Testis (tissue), 5 donors: ENCODE data around the gene OPN1LW. TPM values are rescaled to one million over a fixed set of nuclear protein-coding genes. Genes with fewer than 3 reads are reported as not detected.
A peak's percentile ranks its signal among the peaks of the same experiment; 100 is the strongest.
"Not testable (repeated sequence)": the region's sequence is repeated elsewhere in the genome, so short reads cannot be mapped to it uniquely, and the experiment has no call there.

Experiments
- DNase-seq: peaks from one replicate; pipeline ENCODE4 v3.0.0-alpha.2; 2019
- H3K27ac ChIP-seq, 2 donors: fragments of 200-600 bp; sonication (generic); one replicate each; pipeline ENCODE4 v1.5.1; 2019
- H3K27me3 ChIP-seq: fragments of 200-600 bp; sonication (generic); one replicate; pipeline ENCODE4 v1.5.1; 2019
- H3K36me3 ChIP-seq: fragments of 200-600 bp; sonication (generic); one replicate; pipeline ENCODE4 v1.5.1; 2017; ENCODE audit warnings: low read depth; ENCODE audit errors: missing control alignments
- H3K4me1 ChIP-seq: fragments of 200-600 bp; sonication (generic); one replicate; pipeline ENCODE4 v1.5.1; 2019
- H3K4me3 ChIP-seq, 2 donors: fragments of 200-600 bp; sonication (generic); one replicate each; pipeline ENCODE4 v1.5.1; 2017 to 2019
- H3K9me3 ChIP-seq: fragments of 200-600 bp; sonication (generic); one replicate; pipeline ENCODE4 v1.5.1; 2017
- CTCF ChIP-seq, 3 experiments: fragments of 450-650 bp in 2 of 3; fragments of 200-600 bp in 1 of 3; sonication (generic) in 1 of 3; IDR thresholded peaks; one replicate each; pipeline ENCODE4 v1.5.1; 2016 to 2019; ENCODE audit warnings: antibody characterized with exemption in 3 of 3, mild to moderate bottlenecking in 2 of 3, moderate library complexity in 1 of 3
- POLR2A ChIP-seq: fragments of 450-650 bp; IDR thresholded peaks from one replicate; pipeline ENCODE4 v1.6.1; 2017; ENCODE audit warnings: antibody characterized with exemption, mild to moderate bottlenecking, moderate library complexity
- WGBS, 2 donors: methylation state at CpG; one replicate each; pipeline ENCODE4 v1.1.5; 2018; 5-methylcytosine and 5-hydroxymethylcytosine counted together
- intact Hi-C: fragments of 100-400 bp; cut with DNase I; formaldehyde crosslinking; loops from one replicate; pipeline ENCODE4 v1.15.1; 2023; ENCODE audit warnings: low total_unique reads
- long read RNA-seq, 2 donors: transcript quantifications; one replicate each; lab custom pipeline, GENCODE V29; 2026
- polyA plus RNA-seq: library from polyadenylated mRNA; stranded (reverse); fragments of 350-450 nt; fragmentation: Illumina TruSeq; extraction: RNeasy Lipid Tissue Mini Kit (QIAGEN cat#74804); gene quantifications from one replicate; pipeline ENCODE4 v1.2.3, GENCODE V29; 2014; ENCODE audit warnings: low read depth, low replicate concordance; ENCODE audit not compliant: insufficient read depth
- total RNA-seq, 2 donors: library from RNA; depleted of rRNA; stranded (reverse); fragments of >200 nt; gene quantifications; one replicate each; pipeline ENCODE4 v1.2.3, GENCODE V29; 2016

OPN1LW gene
- total RNA-seq (under 1 TPM in 1 of 2 donors, not detected in 1; 0.31 TPM), polyA plus RNA-seq (not detected)
- long read RNA-seq, donor 1 = 0 reads
- long read RNA-seq, donor 2 = 0 reads

- H3K27me3 ChIP-seq, H3K27ac ChIP-seq, H3K4me1 ChIP-seq, intact Hi-C loops, H3K9me3 ChIP-seq, DNase-seq, H3K4me3 ChIP-seq, H3K36me3 ChIP-seq: not testable (repeated sequence)
- WGBS, 2 donors = 99% methylated on average over 12 of the region's 15 CpGs; no CpG with 5 or more reads in 1 of the 2 donors
Measured at GRCh38 chrX:154144010-154144409, at the start of gene OPN1LW. Gene OPN1LW (plus strand): TSS chrX:154144243. CDS start chrX:154144284, 41 bp downstream.

GRCh38 chrX:154094833-154095232 lies 49.2 kb upstream of the OPN1LW start:
- Histone ChIP-seq H3K4me1 (peaks cover 7% of the 10 kb centered on the region), H3K4me3 (no peak overlapping the region), H3K27me3 (no peaks in the 10 kb centered on the region), H3K9me3 (no peaks in the 10 kb centered on the region), H3K27ac (peak overlapping the region; percentile 13 to 97), H3K36me3 (no peaks in the 10 kb centered on the region)
- 11 to 19% methylated on average over 6 of the region's 6 CpGs for WGBS, 2 donors
- no peak for DNase-seq
- TF ChIP-seq CTCF (IDR thresholded peaks at IDR 0.05) = no peak
- no peak for TF ChIP-seq POLR2A
- intact Hi-C loops = no loop called here

- peak overlapping the region; percentile 76 to 79 for H3K4me3 ChIP-seq
- no peaks in the 10 kb centered on the region for H3K9me3 ChIP-seq
- peaks cover 7% of the 10 kb centered on the region for H3K4me1 ChIP-seq
- H3K27ac ChIP-seq = peak overlapping the region; percentile 93 to 97
- H3K36me3 ChIP-seq = no peaks in the 10 kb centered on the region
- DNase-seq = no peak
- no peaks in the 10 kb centered on the region for H3K27me3 ChIP-seq
- 6 to 8% methylated on average over 8 to 25 of the region's 31 CpGs for WGBS, 2 donors
- TF ChIP-seq POLR2A = no peak
- no peak for TF ChIP-seq CTCF (IDR thresholded peaks at IDR 0.05)
- intact Hi-C loops = no loop called here
Measured at GRCh38 chrX:154096140-154097002, 47.7 kb upstream of the OPN1LW start.

GRCh38 chrX:154097003-154097588 lies 46.9 kb upstream of the OPN1LW start:
- Histone ChIP-seq H3K27me3 (no peaks in the 10 kb centered on the region), H3K4me3 (peak overlapping the region; percentile 76 to 79), H3K36me3 (no peaks in the 10 kb centered on the region), H3K27ac (peak overlapping the region; percentile 93 to 97), H3K4me1 (peaks cover 7% of the 10 kb centered on the region), H3K9me3 (no peaks in the 10 kb centered on the region)
- TF ChIP-seq CTCF (IDR thresholded peaks at IDR 0.05) (no peak), POLR2A (no peak)
- WGBS, 2 donors = 0% methylated on average over 6 of the region's 80 CpGs; no CpG with 5 or more reads in 1 of the 2 donors
- peak; percentile 78 for DNase-seq
- intact Hi-C loops = no loop called here
